ENCODE data around the gene BPIFB4.

The BPIFB4 gene

GRCh38 chr20:33032555-33032954 lies 46.9 kb upstream of the BPIFB4 start:
- Histone ChIP-seq H3K18ac (ENCODE audit: low read depth in 1 of 2, low read length in 2 of 2) (no peak overlapping the region), H3K27ac (ENCODE audit: low read length, poor library complexity, severe bottlenecking) (no peak overlapping the region), H3K23ac (ENCODE audit: low read length in 2 of 2) (no peak overlapping the region), H3K79me1 (replicated peaks; ENCODE audit: low read length, poor library complexity, severe bottlenecking) (no peaks in the 10 kb centered on the region), H3K9me3 (ENCODE audit: control insufficient read depth, low read length) (no peaks in the 10 kb centered on the region), H2AK5ac (ENCODE audit: low read length, severe bottlenecking) (no peak overlapping the region), H3K4ac (ENCODE audit: low read depth in 1 of 2, low read length in 2 of 2) (no peak overlapping the region), H4K8ac (ENCODE audit: low read length) (no peak overlapping the region), H2AFZ (ENCODE audit: low read depth, low read length) (no peak overlapping the region), H2BK15ac (ENCODE audit: low read depth, poor library complexity, severe bottlenecking) (no peak overlapping the region), H3K14ac (ENCODE audit: low read length in 2 of 2) (no peak overlapping the region), H2BK120ac (ENCODE audit: low read depth, low read length) (no peak overlapping the region), H3K4me3 (ENCODE audit: insufficient read depth in 1 of 2, low read depth in 1 of 2, low read length in 2 of 2) (no peak overlapping the region), H2BK12ac (ENCODE audit: low read length in 2 of 2) (no peak overlapping the region), H4K91ac (ENCODE audit: low read length) (no peak overlapping the region), H3K9ac (ENCODE audit: low read length) (no peak overlapping the region), H3K36me3 (ENCODE audit: control insufficient read depth in 1 of 2, insufficient read depth in 2 of 2, low read depth in 1 of 2, low read length in 2 of 2) (no peaks in the 10 kb centered on the region), H2BK5ac (ENCODE audit: low read depth, low read length, poor library complexity, severe bottlenecking) (no peak overlapping the region), H3K27me3 (ENCODE audit: control insufficient read depth in 1 of 2, insufficient read depth in 1 of 2, low read length in 2 of 2) (peaks cover 16 to 52% of the 10 kb centered on the region in 2 experiments), H3K4me2 (ENCODE audit: low read length, poor library complexity, severe bottlenecking) (no peak overlapping the region), H3K4me1 (ENCODE audit: control insufficient read depth, insufficient read depth, low read depth, low read length) (no peaks in the 10 kb centered on the region)
- DNase-seq, result no peak
- 57% methylated on average over 6 of the region's 6 CpGs for WGBS

- no peak overlapping the region for H2BK5ac ChIP-seq (ENCODE audit: low read depth, low read length, poor library complexity, severe bottlenecking)
- no peak overlapping the region for H3K23ac ChIP-seq (ENCODE audit: low read length in 2 of 2)
- no peak overlapping the region for H2BK120ac ChIP-seq (ENCODE audit: low read depth, low read length)
- no peaks in the 10 kb centered on the region for H3K36me3 ChIP-seq (ENCODE audit: control insufficient read depth in 1 of 2, insufficient read depth in 2 of 2, low read depth in 1 of 2, low read length in 2 of 2)
- WGBS, result 58% methylated on average over 5 of the region's 5 CpGs
- H3K18ac ChIP-seq (ENCODE audit: low read depth in 1 of 2, low read length in 2 of 2), result no peak overlapping the region
- H4K8ac ChIP-seq (ENCODE audit: low read length), result no peak overlapping the region
- no peaks in the 10 kb centered on the region for H3K4me1 ChIP-seq (ENCODE audit: control insufficient read depth, insufficient read depth, low read depth, low read length)
- H2BK12ac ChIP-seq (ENCODE audit: low read length in 2 of 2), result no peak overlapping the region
- no peak overlapping the region for H3K4me3 ChIP-seq (ENCODE audit: insufficient read depth in 1 of 2, low read depth in 1 of 2, low read length in 2 of 2)
- no peak overlapping the region for H2BK15ac ChIP-seq (ENCODE audit: low read depth, poor library complexity, severe bottlenecking)
- H3K14ac ChIP-seq (ENCODE audit: low read length in 2 of 2), result no peak overlapping the region
- H4K91ac ChIP-seq (ENCODE audit: low read length), result no peak overlapping the region
- no peak overlapping the region for H3K4me2 ChIP-seq (ENCODE audit: low read length, poor library complexity, severe bottlenecking)
- DNase-seq, result no peak
- H3K4ac ChIP-seq (ENCODE audit: low read depth in 1 of 2, low read length in 2 of 2), result no peak overlapping the region
- H3K79me1 ChIP-seq (replicated peaks; ENCODE audit: low read length, poor library complexity, severe bottlenecking), result no peaks in the 10 kb centered on the region
- H3K9me3 ChIP-seq (ENCODE audit: control insufficient read depth, low read length), result peaks cover 3% of the 10 kb centered on the region
- no peak overlapping the region for H2AFZ ChIP-seq (ENCODE audit: low read depth, low read length)
- H2AK5ac ChIP-seq (ENCODE audit: low read length, severe bottlenecking), result no peak overlapping the region
- no peak overlapping the region for H3K27ac ChIP-seq (ENCODE audit: low read length, poor library complexity, severe bottlenecking)
- H3K27me3 ChIP-seq (ENCODE audit: control insufficient read depth in 1 of 2, insufficient read depth in 1 of 2, low read length in 2 of 2), result peaks cover 9 to 45% of the 10 kb centered on the region in 2 experiments
- H3K9ac ChIP-seq (ENCODE audit: low read length), result no peak overlapping the region
Observed at GRCh38 chr20:33033381-33033780, 46.1 kb upstream of the BPIFB4 start.

- Histone ChIP-seq H3K79me1 (replicated peaks; ENCODE audit: low read length, poor library complexity, severe bottlenecking) (no peaks in the 10 kb centered on the region), H3K27me3 (ENCODE audit: control insufficient read depth in 1 of 2, insufficient read depth in 1 of 2, low read length in 2 of 2) (peaks cover 4 to 45% of the 10 kb centered on the region in 2 experiments), H2AFZ (ENCODE audit: low read depth, low read length) (no peak overlapping the region), H3K36me3 (ENCODE audit: control insufficient read depth in 1 of 2, insufficient read depth in 2 of 2, low read depth in 1 of 2, low read length in 2 of 2) (no peaks in the 10 kb centered on the region), H3K9ac (ENCODE audit: low read length) (no peak overlapping the region), H3K4me3 (ENCODE audit: insufficient read depth in 1 of 2, low read depth in 1 of 2, low read length in 2 of 2) (no peak overlapping the region), H2AK5ac (ENCODE audit: low read length, severe bottlenecking) (no peak overlapping the region), H3K23ac (ENCODE audit: low read length in 2 of 2) (no peak overlapping the region), H2BK12ac (ENCODE audit: low read length in 2 of 2) (no peak overlapping the region), H3K4me2 (ENCODE audit: low read length, poor library complexity, severe bottlenecking) (no peak overlapping the region), H2BK120ac (ENCODE audit: low read depth, low read length) (no peak overlapping the region), H4K91ac (ENCODE audit: low read length) (no peak overlapping the region), H3K9me3 (ENCODE audit: control insufficient read depth, low read length) (peaks cover 3% of the 10 kb centered on the region), H3K27ac (ENCODE audit: low read length, poor library complexity, severe bottlenecking) (no peak overlapping the region), H3K14ac (ENCODE audit: low read length in 2 of 2) (no peak overlapping the region), H2BK5ac (ENCODE audit: low read depth, low read length, poor library complexity, severe bottlenecking) (no peak overlapping the region), H3K4ac (ENCODE audit: low read depth in 1 of 2, low read length in 2 of 2) (no peak overlapping the region), H3K4me1 (ENCODE audit: control insufficient read depth, insufficient read depth, low read depth, low read length) (no peaks in the 10 kb centered on the region), H3K18ac (ENCODE audit: low read depth in 1 of 2, low read length in 2 of 2) (no peak overlapping the region), H4K8ac (ENCODE audit: low read length) (no peak overlapping the region), H2BK15ac (ENCODE audit: low read depth, poor library complexity, severe bottlenecking) (no peak overlapping the region)
- 65% methylated on average over 3 of the region's 5 CpGs for WGBS
- DNase-seq, result no peak
Observed at GRCh38 chr20:33034115-33034514, 45.3 kb upstream of the BPIFB4 start.

- Histone ChIP-seq H3K14ac (ENCODE audit: low read length in 2 of 2) (no peak overlapping the region), H3K18ac (ENCODE audit: low read depth in 1 of 2, low read length in 2 of 2) (no peak overlapping the region), H2BK12ac (ENCODE audit: low read length in 2 of 2) (no peak overlapping the region), H2AK5ac (ENCODE audit: low read length, severe bottlenecking) (no peak overlapping the region), H3K4me1 (ENCODE audit: control insufficient read depth, insufficient read depth, low read depth, low read length) (no peaks in the 10 kb centered on the region), H3K23ac (ENCODE audit: low read length in 2 of 2) (no peak overlapping the region), H3K4ac (ENCODE audit: low read depth in 1 of 2, low read length in 2 of 2) (no peak overlapping the region), H3K27me3 (ENCODE audit: control insufficient read depth in 1 of 2, insufficient read depth in 1 of 2, low read length in 2 of 2) (peaks cover 4 to 44% of the 10 kb centered on the region in 2 experiments), H2AFZ (ENCODE audit: low read depth, low read length) (no peak overlapping the region), H3K36me3 (ENCODE audit: control insufficient read depth in 1 of 2, insufficient read depth in 2 of 2, low read depth in 1 of 2, low read length in 2 of 2) (no peaks in the 10 kb centered on the region), H4K91ac (ENCODE audit: low read length) (no peak overlapping the region), H2BK120ac (ENCODE audit: low read depth, low read length) (no peak overlapping the region), H2BK15ac (ENCODE audit: low read depth, poor library complexity, severe bottlenecking) (no peak overlapping the region), H3K4me2 (ENCODE audit: low read length, poor library complexity, severe bottlenecking) (no peak overlapping the region), H3K79me1 (replicated peaks; ENCODE audit: low read length, poor library complexity, severe bottlenecking) (no peaks in the 10 kb centered on the region), H3K9ac (ENCODE audit: low read length) (no peak overlapping the region), H4K8ac (ENCODE audit: low read length) (no peak overlapping the region), H3K27ac (ENCODE audit: low read length, poor library complexity, severe bottlenecking) (no peak overlapping the region), H3K4me3 (ENCODE audit: insufficient read depth in 1 of 2, low read depth in 1 of 2, low read length in 2 of 2) (no peak overlapping the region), H2BK5ac (ENCODE audit: low read depth, low read length, poor library complexity, severe bottlenecking) (no peak overlapping the region), H3K9me3 (ENCODE audit: control insufficient read depth, low read length) (peaks cover 3% of the 10 kb centered on the region)
- DNase-seq, result no peak
- WGBS, result 58% methylated on average over 6 of the region's 6 CpGs
Observed at GRCh38 chr20:33034901-33035492, 44.4 kb upstream of the BPIFB4 start.

Measured in mesenchymal stem cell (in vitro differentiated cells and primary cell).